GM23338 (cell line): ENCODE measurements around the gene GPRC5D.

Experiments used
- CTCF ChIP-seq, 2 experiments: fragments of 200-600 bp in 1 of 2; sonication (generic) in 1 of 2; conservative IDR thresholded peaks; 2 replicates each; pipeline versions ENCODE4 v1.5.1 to v1.6.1; 2016 to 2017; ENCODE audit warnings: antibody characterized with exemption in 2 of 2, low read depth in 2 of 2, mild to moderate bottlenecking in 2 of 2, moderate library complexity in 1 of 2
- EZH2 ChIP-seq: fragments of 200-600 bp; sonication (generic); IDR thresholded peaks from one replicate; pipeline ENCODE4 v1.8.0; 2017; ENCODE audit warnings: antibody characterized with exemption, mild to moderate bottlenecking, low read depth; ENCODE audit not compliant: unreplicated experiment
- EZH2phosphoT487 ChIP-seq: fragments of 200-600 bp; sonication (generic); IDR thresholded peaks from one replicate; pipeline ENCODE4 v1.8.1; 2018; ENCODE audit warnings: antibody characterized with exemption; ENCODE audit not compliant: unreplicated experiment
- ZNF114 ChIP-seq: fragments of 250-450 bp; sonication (Bioruptor Pico); IDR thresholded peaks from 2 replicates; pipeline ENCODE4 v1.5.0; 2020; ENCODE audit warnings: mild to moderate bottlenecking, moderate library complexity

- no peak for TF ChIP-seq EZH2phosphoT487
- TF ChIP-seq CTCF (conservative IDR thresholded peaks at IDR 0.05; ENCODE audit: low read depth in 2 of 2): no peak
- no peak for TF ChIP-seq EZH2
- no peak for TF ChIP-seq ZNF114 (CRISPR knock-in tag)
Observed at GRCh38 chr12:12964255-12964654, 12.3 kb upstream of the GPRC5D start.
